K562 (cell line): ENCODE results near the gene TJP3. TPM values are rescaled to one million over a fixed set of nuclear protein-coding genes. Genes with fewer than 3 reads are reported as not detected.

Source experiments
- ATAC-seq: fragments of 200-7000 bp; cut with Tn5 transposase; 3 replicates; pipeline ENCODE4 v1.9.1; 2020; ENCODE audit warnings: moderate library complexity
- BruUV-seq: library from RNA; stranded (reverse); fragments of 400-500 nt; replicated peaks from 2 replicates; lab custom pipeline; 2021; lab: Mats Ljungman, UMichigan
- CTCF ChIA-PET: fragments of 300-600 bp; formaldehyde crosslinking; extraction: SDS; loops from one replicate; lab custom pipeline; 2021; ENCODE audit warnings: low intra/inter-chr PET ratio; lab: Yijun Ruan, JAX
- POLR2A ChIA-PET: fragments of 300-600, 350-650 bp; sonication (Branson Sonifier 250); formaldehyde crosslinking; extraction: SDS; loops from one replicate; lab custom pipeline; 2021; ENCODE audit warnings: antibody characterized with exemption, inconsistent platforms; lab: Yijun Ruan, JAX
- DNase-seq, 4 experiments: peaks; one replicate each; pipeline versions ENCODE4 v3.0.0 to v3.0.0-alpha.2; 2011 to 2018; ENCODE audit warnings: low spot score in 3 of 4, mixed read lengths in 3 of 4; ENCODE audit errors: extremely low read depth in 1 of 4
- FAIRE-seq: peaks from 2 replicates; lab custom pipeline; 2011; peaks lifted over from hg19 to GRCh38; lab: Jason Lieb, UNC
- H2AFZ ChIP-seq: 2 replicates; pipeline ENCODE4 v1.6.0; 2011; ENCODE audit warnings: low read depth, low read length, control low read depth, inconsistent platforms
- H3K27ac ChIP-seq: fragments of 200-600 bp; 3 replicates; pipeline ENCODE4 v1.8.0; 2011; ENCODE audit warnings: low read depth, mild to moderate bottlenecking, control low read depth, inconsistent platforms, low read length, moderate library complexity, mixed read lengths; ENCODE audit errors: extremely low read depth
- H3K27me3 ChIP-seq, 2 experiments: fragments of 300-600 bp in 1 of 2; 2 replicates in 1 of 2; 3 replicates in 1 of 2; pipeline versions ENCODE4 v1.6.0 to v1.8.0; 2011; ENCODE audit warnings: inconsistent platforms in 2 of 2, low read length in 2 of 2, mild to moderate bottlenecking in 1 of 2, mixed read lengths in 1 of 2, moderate library complexity in 1 of 2; ENCODE audit not compliant: control insufficient read depth in 2 of 2, insufficient read depth in 2 of 2
- H3K36me3 ChIP-seq: fragments of 300-600 bp; 3 replicates; pipeline ENCODE4 v1.8.0; 2011; ENCODE audit warnings: mild to moderate bottlenecking, low read length, inconsistent platforms; ENCODE audit not compliant: control insufficient read depth, insufficient read depth
- H3K4me1 ChIP-seq, 2 experiments: fragments of 200-600 bp in 1 of 2; replicated peaks in 1 of 2; 2 replicates in 1 of 2; 3 replicates in 1 of 2; pipeline versions ENCODE4 v1.5.1 to v1.8.0; 2011; ENCODE audit warnings: inconsistent platforms in 2 of 2, low read length in 2 of 2, mild to moderate bottlenecking in 1 of 2, mixed read lengths in 1 of 2, moderate library complexity in 1 of 2; ENCODE audit not compliant: control insufficient read depth in 2 of 2, insufficient read depth in 2 of 2
- H3K4me2 ChIP-seq: 2 replicates; pipeline ENCODE4 v1.6.1; 2011; ENCODE audit warnings: low read length, control low read depth, inconsistent platforms, mixed read lengths; ENCODE audit not compliant: insufficient read depth
- H3K4me3 ChIP-seq: fragments of 200-600 bp; sonication (generic), shearing (Covaris generic); 2 replicates; pipeline ENCODE4 v1.5.1; 2016; ENCODE audit warnings: control low read depth, inconsistent platforms
- H3K79me2 ChIP-seq: fragments of 200-600 bp; 3 replicates; pipeline ENCODE4 v1.8.0; 2011; ENCODE audit warnings: low read length, inconsistent platforms; ENCODE audit not compliant: control insufficient read depth, insufficient read depth
- H3K9ac ChIP-seq, 2 experiments: 2 replicates each; pipeline versions ENCODE4 v1.6.0 to v1.6.1; 2011; ENCODE audit warnings: low read depth in 2 of 2, low read length in 2 of 2, control low read depth in 1 of 2, inconsistent platforms in 1 of 2, mild to moderate bottlenecking in 1 of 2, mixed read lengths in 1 of 2; ENCODE audit not compliant: insufficient read depth in 1 of 2
- H3K9me1 ChIP-seq: one replicate; pipeline ENCODE4 v1.6.0; 2011; ENCODE audit warnings: inconsistent platforms, mild to moderate bottlenecking, low read length, moderate library complexity; ENCODE audit not compliant: control insufficient read depth, insufficient read depth
- H3K9me3 ChIP-seq: replicated peaks from 2 replicates; pipeline ENCODE4 v1.5.1; 2011; ENCODE audit warnings: low read depth, low read length, inconsistent platforms; ENCODE audit not compliant: control insufficient read depth, insufficient read depth
- H4K20me1 ChIP-seq: replicated peaks from 2 replicates; pipeline ENCODE4 v1.6.1; 2011; ENCODE audit warnings: low read length, inconsistent platforms, mixed read lengths; ENCODE audit not compliant: control insufficient read depth, insufficient read depth
- BCOR ChIP-seq: fragments of 450-650 bp; IDR thresholded peaks from 2 replicates; pipeline ENCODE4 v1.6.1; 2016
- CTCF ChIP-seq, 3 experiments: IDR thresholded peaks in 2 of 3; conservative IDR thresholded peaks in 1 of 3; 2 replicates each; pipeline ENCODE4 v1.5.1; 2011 to 2012; ENCODE audit warnings: low read length in 3 of 3, mild to moderate bottlenecking in 3 of 3, control low read depth in 2 of 3, improper control_type of control experiment in 1 of 3, inconsistent platforms in 1 of 3, low read depth in 1 of 3, mixed read lengths in 1 of 3, moderate library complexity in 1 of 3; ENCODE audit not compliant: insufficient read depth in 2 of 3
- EHMT2 ChIP-seq: fragments of 450-650 bp; IDR thresholded peaks from 2 replicates; pipeline ENCODE4 v1.6.1; 2018; ENCODE audit warnings: antibody characterized with exemption
- FIP1L1 ChIP-seq: fragments of 200-400 bp; formaldehyde crosslinking; IDR thresholded peaks from 2 replicates; pipeline ENCODE4 v1.6.1; 2018; ENCODE audit warnings: mild to moderate bottlenecking, low read depth, low read length; ENCODE audit not compliant: poor library complexity, severe bottlenecking
- KDM1A ChIP-seq, 2 experiments: fragments of 450-650 bp; IDR thresholded peaks; 2 replicates each; pipeline ENCODE4 v1.6.1; 2016; ENCODE audit warnings: mild to moderate bottlenecking in 2 of 2
- PCBP1 ChIP-seq: fragments of 200-400 bp; formaldehyde crosslinking; IDR thresholded peaks from 2 replicates; pipeline ENCODE4 v1.6.1; 2018; ENCODE audit warnings: mild to moderate bottlenecking, low read depth, low read length; ENCODE audit not compliant: poor library complexity, severe bottlenecking
- RAD21 ChIP-seq, 2 experiments: fragments of 250-450 bp in 1 of 2; fragments of 450-650 bp in 1 of 2; sonication (Bioruptor Pico) in 1 of 2; formaldehyde crosslinking in 1 of 2; IDR thresholded peaks in 1 of 2; conservative IDR thresholded peaks in 1 of 2; 2 replicates each; pipeline versions ENCODE4 v1.4.0 to v1.8.0; 2020 to 2022; ENCODE audit warnings: mild to moderate bottlenecking in 2 of 2, moderate library complexity in 1 of 2
- RB1 ChIP-seq: fragments of 450-650 bp; IDR thresholded peaks from 2 replicates; pipeline ENCODE4 v1.6.1; 2017; ENCODE audit warnings: low read depth, mild to moderate bottlenecking
- RCOR1 ChIP-seq, 2 experiments: IDR thresholded peaks; 2 replicates each; pipeline ENCODE4 v1.6.1; 2012; ENCODE audit warnings: low read depth in 2 of 2, low read length in 2 of 2, borderline replicate concordance in 1 of 2, improper control_type of control experiment in 1 of 2
- SMARCA5 ChIP-seq: fragments of 450-650 bp; IDR thresholded peaks from 2 replicates; pipeline ENCODE4 v1.6.1; 2016
- TAF1 ChIP-seq: IDR thresholded peaks from 2 replicates; pipeline ENCODE4 v1.6.1; 2011; ENCODE audit warnings: mild to moderate bottlenecking, low read length, moderate library complexity; ENCODE audit not compliant: insufficient read depth, control insufficient read depth, severe bottlenecking; ENCODE audit errors: extremely low read depth
- XRCC5 ChIP-seq: fragments of 200-400 bp; formaldehyde crosslinking; IDR thresholded peaks from 2 replicates; pipeline ENCODE4 v1.6.1; 2017; ENCODE audit warnings: low read depth, mild to moderate bottlenecking, low read length
- ZBTB12 ChIP-seq: fragments of 250-450 bp; sonication (Bioruptor Pico); IDR thresholded peaks from 2 replicates; pipeline ENCODE4 v1.4.0; 2020
- ZBTB7A ChIP-seq: IDR thresholded peaks from 2 replicates; pipeline ENCODE4 v1.6.1; 2011; ENCODE audit warnings: low read depth, mild to moderate bottlenecking, low read length, moderate library complexity, borderline replicate concordance; ENCODE audit not compliant: control insufficient read depth
- ZFP36 ChIP-seq: fragments of 150-350 bp; IDR thresholded peaks from 2 replicates; pipeline ENCODE4 v1.6.1; 2018; ENCODE audit warnings: low read length, low read depth; ENCODE audit not compliant: partially characterized antibody
- ZNF277 ChIP-seq: fragments of 250-450 bp; sonication (Bioruptor Pico); IDR thresholded peaks from 2 replicates; pipeline ENCODE4 v1.8.0; 2022; ENCODE audit warnings: inconsistent platforms, mild to moderate bottlenecking, moderate library complexity, borderline replicate concordance
- WGBS: fragments of 100-300 bp; shearing (Covaris generic); methylation state at CpG from one replicate; pipeline ENCODE4 v1.1.6; 2016; ENCODE audit warnings: low coverage, mixed read lengths; ENCODE audit not compliant: insufficient coverage; ENCODE audit errors: missing lambda C conversion rate; 5-methylcytosine and 5-hydroxymethylcytosine counted together
- in situ Hi-C: fragments of 300-500 bp; cut with MboI; formaldehyde crosslinking; loops from 4 replicates; pipeline ENCODE4 v1.15.0; 2018; ENCODE audit warnings: inconsistent platforms, mixed read lengths
- intact Hi-C: fragments of 100-400 bp; cut with micrococcal nuclease; formaldehyde crosslinking; loops from 2 replicates; pipeline ENCODE4 v1.14.2; 2022
- polyA plus RNA-seq, 8 experiments: library from polyadenylated mRNA; depleted of rRNA in 4 of 8; stranded (reverse) in 5 of 8; unstranded in 3 of 8; fragments of >200 nt; fragmentation: Nextera tagmentation in 2 of 8; fragmentation: Illumina TruSeq in 1 of 8; extraction: Ambion mirVana in 2 of 8; extraction: Trizol in 1 of 8; gene quantifications; 2 replicates each; pipeline versions ENCODE4 v1.2.1 to v1.2.3, GENCODE V29; 2011 to 2014; ENCODE audit warnings: inconsistent platforms in 1 of 8, missing spikeins in 1 of 8
- total RNA-seq, 7 experiments: library from RNA; depleted of rRNA in 6 of 7; stranded (reverse); fragments of >200 nt in 6 of 7; fragmentation: Illumina TruSeq in 2 of 7; extraction: Trizol in 2 of 7; gene quantifications; 2 replicates each; pipeline versions ENCODE4 v1.2.1 to v1.2.3, GENCODE V29; 2011 to 2021; ENCODE audit warnings: low replicate concordance in 1 of 7

TJP3 gene
- total and polyA plus RNA-seq, 9 of the 15 experiments (the other 6 are each of a cell fraction or from before 2014, with no cell fraction given), result 0.11 to 2.4 (median 0.57) TPM; not detected in 1

- WGBS, result 75% methylated on average over 15 of the region's 25 CpGs
- H3K27ac ChIP-seq, result no peak overlapping the region
- BruUV-seq, result no TSS peak
- intact Hi-C loops, result no loop called here
- POLR2A ChIA-PET, result interaction anchor here (0.6 to 1.4 kb wide), 5 partner anchors 8 to 179 kb away, joined by 3 read pairs; no protein-coding TSS in a partner anchor
- H4K20me1 ChIP-seq, result peaks cover 11% of the 10 kb centered on the region
- FAIRE-seq (no peak), ATAC-seq (peak; percentile 86), DNase-seq (peak in 3 of 4 experiments; percentile 64 to 67 (median 65))
- in situ Hi-C loops, result no loop called here
- peaks cover 3% of the 10 kb centered on the region for H3K9me1 ChIP-seq
- H3K9me3 ChIP-seq, result no peaks in the 10 kb centered on the region
- peaks cover 0 to 71% of the 10 kb centered on the region in 2 experiments; a peak in 3 of 5 replicates for H3K4me1 ChIP-seq
- no peak overlapping the region for H3K4me2 ChIP-seq
- no peak overlapping the region for H2AFZ ChIP-seq
- no peak overlapping the region for H3K4me3 ChIP-seq
- H3K27me3 ChIP-seq, result no peaks in the 10 kb centered on the region
- H3K79me2 ChIP-seq, result peaks cover 80% of the 10 kb centered on the region
- CTCF ChIA-PET, result interaction anchor here (0.6 kb wide), 1 partner anchor 130 kb away, joined by 3 read pairs; no protein-coding TSS in a partner anchor
- peaks cover 13% of the 10 kb centered on the region; the same call in 1 of the 3 replicates for H3K36me3 ChIP-seq
- H3K9ac ChIP-seq, result no peak overlapping the region
- TF ChIP-seq ZBTB12 (CRISPR knock-in tag), result no peak
- peak; percentile 89 for TF ChIP-seq BCOR
- TF ChIP-seq PCBP1, result peak; percentile 36
- TF ChIP-seq RCOR1 (IDR thresholded peaks at IDR 0.05; ENCODE audit: borderline replicate concordance in 1 of 2, low read depth in 2 of 2, low read length in 2 of 2), result peak in 1 of 2 experiments; percentile 47; a peak in 2 of 4 replicates
- TF ChIP-seq EHMT2, result no peak
- TF ChIP-seq ZBTB7A, result peak; percentile 30; the same call in 1 of the 2 replicates
- no peak for TF ChIP-seq ZNF277 (CRISPR knock-in tag)
- peak; percentile 55 to 77 (median 71) for TF ChIP-seq CTCF (IDR thresholded peaks at IDR 0.05 in 2 of 3, conservative IDR thresholded peaks at IDR 0.05 in 1 of 3; ENCODE audit: insufficient read depth in 2 of 3, low read depth in 1 of 3, low read length in 3 of 3)
- TF ChIP-seq ZFP36, result peak; percentile 81
- peak; percentile 68 to 81 for TF ChIP-seq KDM1A (IDR thresholded peaks at IDR 0.05)
- TF ChIP-seq RAD21 (CRISPR knock-in tag; conservative IDR thresholded peaks at IDR 0.05 in 1 of 2, IDR thresholded peaks at IDR 0.05 in 1 of 2), result peak in 1 of 2 experiments; percentile 42; a peak in 2 of 4 replicates
- no peak for TF ChIP-seq RB1
- no peak for TF ChIP-seq XRCC5
- peak; percentile 7 for TF ChIP-seq FIP1L1
- TF ChIP-seq TAF1, result no peak
- 0 out of 2 replicates have a peak, but pooled peaks have one; percentile 34 for TF ChIP-seq SMARCA5
Observed at GRCh38 chr19:3692141-3693024, 15.8 kb upstream of the TJP3 start.
